AG10803 (cell line): ENCODE measurements around the gene CNGB1.
A peak's percentile ranks its signal among the peaks of the same experiment; 100 is the strongest.

Source experiments
- DNase-seq: peaks from one replicate; pipeline ENCODE4 v3.0.0; 2010; ENCODE audit warnings: low read depth
- H3K4me3 ChIP-seq: 2 replicates; pipeline ENCODE4 v1.5.1; 2011; ENCODE audit warnings: mild to moderate bottlenecking, low read length, control low read depth
- CTCF ChIP-seq: conservative IDR thresholded peaks from 2 replicates; pipeline ENCODE4 v1.5.1; 2011; ENCODE audit warnings: mild to moderate bottlenecking, low read length, control low read depth, inconsistent platforms

Gene CNGB1

DNA sequence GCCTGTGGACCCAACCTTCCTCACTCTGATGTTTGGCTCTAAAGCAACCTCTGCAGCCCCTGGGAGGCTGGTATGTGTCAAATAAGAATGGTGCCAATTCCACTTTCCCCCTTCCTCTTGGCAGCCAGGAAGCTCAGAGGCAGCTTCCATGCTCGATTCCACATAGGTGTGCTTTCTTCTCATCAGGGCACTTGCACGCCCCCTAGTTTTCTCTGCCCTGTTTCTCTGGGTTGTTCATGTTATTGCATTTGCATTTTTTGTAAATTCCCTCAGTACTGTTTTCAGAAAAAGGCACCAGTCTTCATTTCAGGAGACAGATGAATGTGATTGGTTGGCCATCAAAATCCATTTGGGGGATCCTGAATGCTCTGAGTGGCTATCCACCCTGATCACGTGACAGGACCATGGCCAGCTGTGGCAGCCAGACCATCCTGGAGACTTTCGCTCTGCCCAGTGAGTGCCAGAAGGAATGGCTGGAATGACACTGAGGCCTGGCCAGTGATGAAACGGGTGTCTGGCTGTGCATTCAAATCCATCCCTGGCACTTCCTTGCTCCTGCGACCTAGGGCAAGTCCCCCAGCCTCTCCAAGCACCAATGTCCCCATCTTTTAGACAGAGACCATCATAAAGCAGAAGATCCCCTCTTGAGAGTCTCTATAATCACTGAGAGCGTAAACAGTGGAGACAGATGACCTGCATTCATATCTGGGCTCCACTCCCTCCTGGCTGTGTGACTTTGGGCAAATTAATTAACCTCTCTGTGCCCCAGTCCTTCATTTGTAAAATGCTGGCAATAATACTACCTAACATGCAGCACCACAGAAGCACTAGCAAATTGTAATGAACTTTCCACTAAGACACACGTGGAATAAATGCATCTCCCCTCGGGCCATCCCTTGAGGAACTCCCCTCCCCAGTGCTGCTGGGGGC lies 56.4 kb downstream of the CNGB1 start:
- TF ChIP-seq CTCF = no peak
- no peak overlapping the region for H3K4me3 ChIP-seq
- DNase-seq = no peak

DNA sequence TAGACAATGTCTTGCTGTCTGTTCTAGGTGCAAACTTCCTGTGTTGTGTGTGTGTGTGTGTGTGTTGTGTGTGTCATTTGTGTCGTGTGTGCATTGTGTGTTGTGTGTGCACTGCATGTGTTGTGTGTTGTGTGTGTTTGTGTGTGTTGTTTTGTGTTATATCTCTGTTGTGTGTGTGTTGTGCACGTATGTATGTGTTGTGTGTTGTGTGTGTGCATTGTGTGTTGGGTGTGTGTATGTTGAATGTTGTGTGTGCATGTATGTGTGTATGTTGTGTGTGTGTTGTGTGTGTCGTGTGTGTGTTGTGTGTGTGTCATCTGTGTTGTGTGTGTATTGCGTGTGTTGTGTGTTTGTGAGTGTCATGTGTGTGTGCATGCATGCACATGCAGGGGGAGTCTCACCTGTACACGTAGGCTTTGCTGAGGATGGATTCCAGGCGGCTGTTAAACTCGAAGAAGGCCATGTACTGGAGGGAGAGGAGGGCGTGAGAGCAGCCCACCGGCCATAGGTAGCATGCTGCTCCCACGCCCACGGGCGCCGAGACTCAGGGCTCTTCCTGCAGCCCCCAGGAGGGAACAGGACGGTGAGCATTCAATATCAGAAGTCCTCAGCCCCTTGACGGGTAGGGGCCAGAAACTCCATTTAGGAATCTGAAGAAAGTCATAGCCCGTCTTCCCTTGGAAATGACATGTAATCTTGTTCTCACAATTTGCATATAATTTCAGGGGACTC lies 58.2 kb downstream of the CNGB1 start:
- no peak for TF ChIP-seq CTCF
- DNase-seq = no peak
- H3K4me3 ChIP-seq = no peak overlapping the region

- H3K4me3 ChIP-seq = no peak overlapping the region
- TF ChIP-seq CTCF = no peak
- no peak for DNase-seq
Observed at GRCh38 chr16:57911743-57912142, 59.2 kb downstream of the CNGB1 start.

- no peak for TF ChIP-seq CTCF
Observed at GRCh38 chr16:57910696-57911095, 60.2 kb downstream of the CNGB1 start.

GRCh38 chr16:57908409-57908987 lies 62.4 kb downstream of the CNGB1 start:
- DNase-seq = no peak
- no peak for TF ChIP-seq CTCF
- no peak overlapping the region for H3K4me3 ChIP-seq

More at GRCh38 chr16:57910696-57911095, 60.2 kb downstream of the CNGB1 start:
- no peak overlapping the region for H3K4me3 ChIP-seq
- no peak for DNase-seq

DNA sequence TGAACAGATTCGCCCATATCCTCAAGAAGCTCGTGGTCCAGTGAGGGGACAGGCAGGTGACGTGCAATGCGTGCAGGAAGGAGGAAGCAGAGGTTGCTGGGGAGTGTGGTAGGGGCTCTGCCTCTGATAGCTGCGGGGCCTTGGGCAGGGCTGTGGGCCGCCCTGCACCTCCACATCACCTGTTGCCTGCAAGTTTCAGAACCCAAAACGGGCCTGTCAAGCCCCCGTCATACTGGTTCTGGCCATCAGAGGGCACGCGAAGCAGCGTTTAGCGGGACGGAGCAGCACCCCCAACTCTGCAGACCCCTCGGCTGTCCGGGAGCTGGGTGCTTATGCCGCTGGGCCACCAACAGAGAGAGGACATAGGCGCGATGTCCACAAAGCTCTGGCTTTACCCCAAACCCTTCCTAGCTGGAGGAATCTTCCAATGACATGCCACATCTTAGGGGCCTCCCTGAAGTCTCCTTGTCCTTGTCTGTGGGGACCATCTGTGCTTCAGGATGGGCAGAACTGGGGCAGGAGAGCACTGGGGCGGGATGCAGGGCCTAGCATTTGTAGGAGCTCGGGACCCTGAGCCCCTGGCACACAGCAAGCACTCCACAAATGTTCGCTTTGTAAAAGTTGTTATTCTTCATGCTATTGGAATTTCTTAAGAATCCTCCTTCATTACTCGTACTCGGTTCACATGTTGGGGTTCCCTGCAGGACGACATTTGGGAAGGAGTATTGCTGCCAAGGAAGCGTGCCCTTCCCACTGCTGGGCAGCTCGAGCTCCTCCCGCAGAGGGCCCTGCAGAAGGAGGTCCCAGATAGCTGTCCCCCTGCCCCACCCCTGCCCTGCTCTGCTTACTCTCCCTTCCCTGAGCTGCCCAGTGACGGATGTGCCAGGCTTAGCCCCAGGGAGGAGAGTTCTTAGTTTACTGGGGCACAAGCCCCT lies 64.3 kb downstream of the CNGB1 start:
- DNase-seq = peak; percentile 23
- H3K4me3 ChIP-seq = no peak overlapping the region
- TF ChIP-seq CTCF = peak; percentile 56
